ENCODE measurements around the gene CALML4. TPM values are rescaled to one million over a fixed set of nuclear protein-coding genes. Genes with fewer than 3 reads are reported as not detected.

CALML4 gene
- total RNA-seq, 4 donors from 2014 or later, result 16.8 to 77.8 (median 48.9) TPM

GRCh38 chr15:68209272-68209671 is 4.1 kb upstream of the CALML4 start:
- no CpG with 5 or more reads among the region's 7 CpGs for WGBS, 2 donors (ENCODE audit: low coverage in 1 of 2)
- TF ChIP-seq EP300 (IDR thresholded peaks at IDR 0.05) (no peak), CTCF (IDR thresholded peaks at IDR 0.05) (no peak), POLR2A (IDR thresholded peaks at IDR 0.05) (no peak), POLR2AphosphoS5 (IDR thresholded peaks at IDR 0.05) (no peak)

DNA sequence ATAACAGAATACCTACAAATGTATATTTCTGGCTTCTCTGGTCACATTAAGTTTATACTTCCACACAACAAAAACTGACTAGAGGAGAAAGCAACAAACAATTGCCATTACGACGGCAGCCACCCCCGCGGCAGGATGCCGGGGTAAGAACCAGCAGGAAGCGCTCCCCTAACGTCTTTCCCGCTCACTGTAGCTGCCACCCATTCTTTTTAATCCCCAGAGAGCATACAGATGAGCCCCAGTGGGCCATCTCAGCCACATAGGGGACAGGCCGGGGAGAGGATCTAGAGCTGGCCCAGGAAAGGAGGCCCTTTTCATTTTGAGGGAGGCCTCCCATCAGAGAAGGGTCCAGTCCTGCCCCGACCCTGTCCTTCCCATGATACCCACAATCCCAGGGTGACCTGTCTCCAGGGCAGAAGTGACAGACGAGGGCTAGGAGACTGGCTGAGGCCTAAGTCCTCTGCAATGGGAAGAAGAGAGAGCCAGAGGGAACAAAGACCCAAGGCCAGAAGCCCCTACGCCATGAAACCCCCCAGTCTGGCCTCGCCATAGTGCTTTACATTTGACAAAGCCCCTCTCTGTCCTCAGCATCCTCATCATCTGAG is 3.6 kb upstream of the CALML4 start:
- no peak for ATAC-seq
- no peak overlapping the region for H3K4me3 ChIP-seq
- H3K36me3 ChIP-seq, result peaks cover 0 to 6% of the 10 kb centered on the region in 2 donors
- TF ChIP-seq POLR2A (IDR thresholded peaks at IDR 0.05), result no peak
- TF ChIP-seq CTCF (IDR thresholded peaks at IDR 0.05), result no peak
- no peak for TF ChIP-seq POLR2AphosphoS5 (IDR thresholded peaks at IDR 0.05)
- TF ChIP-seq EP300 (IDR thresholded peaks at IDR 0.05), result no peak
- H3K4me1 ChIP-seq, result peaks cover 0 to 45% (median 24%) of the 10 kb centered on the region in 3 donors
- WGBS, 2 donors (ENCODE audit: low coverage in 1 of 2), result 82 to 100% methylated on average over 1 to 6 of the region's 13 CpGs
- H3K27me3 ChIP-seq, result no peaks in the 10 kb centered on the region
- H3K9me3 ChIP-seq, result no peaks in the 10 kb centered on the region
- peak overlapping the region in 1 of 4 donors; percentile 13 for H3K27ac ChIP-seq

More at GRCh38 chr15:68209272-68209671, 4.1 kb upstream of the CALML4 start:
- H3K36me3 ChIP-seq, result peaks cover 0 to 12% of the 10 kb centered on the region in 2 donors
- H3K27ac ChIP-seq, result peak overlapping the region in 1 of 4 donors; percentile 13
- peaks cover 0 to 40% (median 18%) of the 10 kb centered on the region in 3 donors for H3K4me1 ChIP-seq
- no peaks in the 10 kb centered on the region for H3K9me3 ChIP-seq
- no peak for ATAC-seq
- H3K27me3 ChIP-seq, result no peaks in the 10 kb centered on the region
- H3K4me3 ChIP-seq, result no peak overlapping the region

DNA sequence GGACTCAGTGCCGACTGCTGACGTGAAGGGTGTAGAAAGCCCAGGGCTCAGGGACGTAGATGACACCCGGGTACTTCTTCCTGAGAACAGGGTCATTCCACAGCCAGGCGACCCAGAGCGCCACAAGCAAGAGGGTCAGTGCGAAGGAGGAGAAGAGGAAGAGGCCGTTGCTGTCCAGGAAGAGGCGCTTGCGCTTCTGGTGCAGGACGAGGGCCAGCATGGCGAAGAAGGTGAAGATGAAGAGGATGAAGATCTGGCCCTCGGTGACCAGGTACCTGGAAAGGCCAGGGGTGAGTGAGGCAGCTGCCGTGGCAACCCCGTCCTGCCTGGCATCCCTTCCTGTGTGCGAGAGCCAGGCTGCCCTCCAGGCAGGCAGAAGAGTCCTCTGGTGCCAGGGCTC is 3.0 kb upstream of the CALML4 start:
- no peak for TF ChIP-seq EP300 (IDR thresholded peaks at IDR 0.05)
- TF ChIP-seq CTCF (IDR thresholded peaks at IDR 0.05), result no peak
- TF ChIP-seq POLR2AphosphoS5 (IDR thresholded peaks at IDR 0.05), result no peak
- TF ChIP-seq POLR2A (IDR thresholded peaks at IDR 0.05), result no peak

DNA sequence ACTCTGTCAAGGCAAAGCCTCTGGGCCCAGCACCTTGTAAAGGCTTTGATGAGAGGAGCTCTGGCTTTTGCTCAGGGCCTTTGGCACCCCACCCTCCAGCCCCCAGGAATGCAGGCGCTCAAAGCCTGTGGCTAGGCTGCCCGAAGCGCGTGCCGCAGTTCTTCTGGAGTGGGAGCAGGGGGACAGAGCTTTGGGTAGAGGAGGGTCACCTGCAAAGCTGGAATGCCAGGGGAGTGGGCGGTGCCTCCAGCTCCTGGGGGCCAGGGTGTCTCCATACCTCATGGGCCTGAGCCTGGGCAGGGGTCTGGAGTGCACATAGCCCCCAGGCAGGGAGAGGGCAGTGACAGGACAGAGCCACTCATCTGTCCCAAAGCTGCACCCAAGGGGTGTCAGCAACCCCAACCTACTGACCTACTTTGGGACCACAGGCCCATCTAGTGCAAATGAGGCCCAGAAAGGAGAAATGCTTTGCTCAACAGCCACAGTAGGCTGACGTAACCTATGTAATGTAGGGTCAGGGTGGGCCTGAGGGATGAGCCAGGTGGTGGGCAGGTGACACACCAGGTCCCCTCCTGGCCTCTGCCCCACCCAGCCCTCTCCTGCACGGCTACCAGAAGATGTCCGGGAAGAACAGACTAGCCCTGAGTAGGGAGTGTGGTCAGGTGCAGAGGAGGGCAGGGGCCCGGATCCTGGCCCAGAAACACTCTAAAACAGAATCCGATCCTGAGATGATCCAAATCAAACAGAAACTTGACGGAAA is 2.2 kb upstream of the CALML4 start:
- Histone ChIP-seq H3K9me3 (no peaks in the 10 kb centered on the region), H3K4me3 (no peak overlapping the region), H3K27me3 (no peaks in the 10 kb centered on the region), H3K4me1 (peaks cover 0 to 50% (median 27%) of the 10 kb centered on the region in 3 donors), H3K27ac (no peak overlapping the region), H3K36me3 (peaks cover 0 to 6% of the 10 kb centered on the region in 2 donors)
- no peak for ATAC-seq
- WGBS, 2 donors (ENCODE audit: low coverage in 1 of 2), result 92 to 95% methylated on average over 3 to 4 of the region's 12 CpGs
- TF ChIP-seq EP300 (IDR thresholded peaks at IDR 0.05) (no peak), CTCF (IDR thresholded peaks at IDR 0.05) (no peak), POLR2AphosphoS5 (IDR thresholded peaks at IDR 0.05) (no peak), POLR2A (IDR thresholded peaks at IDR 0.05) (no peak)

More for the DNA sequence above, 3.0 kb upstream of the CALML4 start:
- H3K9me3 ChIP-seq, result no peaks in the 10 kb centered on the region
- ATAC-seq, result no peak
- peak overlapping the region in 1 of 4 donors; percentile 13 for H3K27ac ChIP-seq
- 86 to 94% methylated on average over 10 to 13 of the region's 16 CpGs for WGBS, 2 donors (ENCODE audit: low coverage in 1 of 2)
- H3K4me3 ChIP-seq, result no peak overlapping the region
- H3K4me1 ChIP-seq, result peaks cover 0 to 50% (median 27%) of the 10 kb centered on the region in 3 donors
- H3K27me3 ChIP-seq, result no peaks in the 10 kb centered on the region
- H3K36me3 ChIP-seq, result peaks cover 0 to 6% of the 10 kb centered on the region in 2 donors

Measured in gastroesophageal sphincter (tissue), 4 donors.